Measurements from ENCODE around the gene PHYHIPL.

PHYHIPL gene

DNA sequence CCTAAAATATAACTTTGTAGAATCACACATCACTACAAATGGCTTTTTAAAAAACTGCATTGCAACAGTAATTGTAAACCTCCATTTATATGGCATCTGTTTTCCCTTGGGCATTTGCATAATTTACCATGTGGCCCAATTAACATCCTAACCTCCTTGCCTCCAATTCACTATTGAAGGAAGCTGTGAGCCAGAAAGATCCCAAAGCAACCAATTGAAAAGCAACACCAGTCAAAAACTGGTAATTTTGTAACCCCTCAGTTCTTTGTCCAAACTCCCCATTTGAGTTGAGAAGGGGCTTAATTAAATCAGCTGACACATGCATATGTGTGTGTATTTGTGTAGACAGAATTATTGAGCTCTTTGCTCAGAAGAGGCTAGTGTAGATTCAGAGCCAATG lies 95.6 kb downstream of the PHYHIPL start:
- Histone ChIP-seq H2BK120ac (ENCODE audit: low read depth, low read length) (no peak overlapping the region), H3K18ac (ENCODE audit: low read length) (no peak overlapping the region), H3K9ac (ENCODE audit: low read depth, low read length, poor library complexity) (no peak overlapping the region), H4K91ac (ENCODE audit: low read depth, low read length, poor library complexity) (no peak overlapping the region), H2BK5ac (ENCODE audit: low read length) (no peak overlapping the region), H3K27ac (replicated peaks; ENCODE audit: low read length) (no peak overlapping the region), H3K9me3 (replicated peaks in 1 of 2; ENCODE audit: control insufficient read depth in 2 of 2, insufficient read depth in 1 of 2, low read depth in 1 of 2, low read length in 2 of 2) (no peaks in the 10 kb centered on the region), H3K79me1 (ENCODE audit: low read depth, low read length) (no peaks in the 10 kb centered on the region), H2AK5ac (ENCODE audit: low read depth, low read length) (no peak overlapping the region), H4K8ac (ENCODE audit: low read depth, low read length) (no peak overlapping the region), H3K4me3 (ENCODE audit: low read length in 2 of 2) (no peak overlapping the region), H3K27me3 (ENCODE audit: control insufficient read depth in 3 of 3, insufficient read depth in 3 of 3, low read depth in 1 of 3, low read length in 3 of 3) (no peaks in the 10 kb centered on the region), H3K4me2 (ENCODE audit: insufficient read depth, low read length, poor library complexity, severe bottlenecking) (no peak overlapping the region), H3K23ac (ENCODE audit: low read depth, low read length, poor library complexity) (no peak overlapping the region), H2BK15ac (ENCODE audit: low read length) (no peak overlapping the region), H3K14ac (ENCODE audit: low read length) (no peak overlapping the region), H2BK12ac (ENCODE audit: low read length) (no peak overlapping the region), H3K4me1 (ENCODE audit: control insufficient read depth in 2 of 2, insufficient read depth in 1 of 2, low read depth in 1 of 2, low read length in 2 of 2) (peaks cover 0 to 4% of the 10 kb centered on the region in 2 donors), H3K36me3 (replicated peaks in 1 of 2; ENCODE audit: control insufficient read depth in 2 of 2, insufficient read depth in 2 of 2, low read length in 2 of 2) (no peaks in the 10 kb centered on the region), H2AFZ (ENCODE audit: low read length) (no peak overlapping the region), H3K4ac (ENCODE audit: low read length) (no peak overlapping the region)
- no peak for DNase-seq (ENCODE audit: low spot score)

- H3K9me3 ChIP-seq (replicated peaks in 1 of 2; ENCODE audit: control insufficient read depth in 2 of 2, insufficient read depth in 1 of 2, low read depth in 1 of 2, low read length in 2 of 2): no peaks in the 10 kb centered on the region
- no peak for DNase-seq (ENCODE audit: low spot score)
- H3K4ac ChIP-seq (ENCODE audit: low read length): no peak overlapping the region
- H2BK120ac ChIP-seq (ENCODE audit: low read depth, low read length): no peak overlapping the region
- no peak overlapping the region for H3K18ac ChIP-seq (ENCODE audit: low read length)
- no peak overlapping the region for H4K91ac ChIP-seq (ENCODE audit: low read depth, low read length, poor library complexity)
- no peak overlapping the region for H3K4me2 ChIP-seq (ENCODE audit: insufficient read depth, low read length, poor library complexity, severe bottlenecking)
- H3K36me3 ChIP-seq (replicated peaks in 1 of 2; ENCODE audit: control insufficient read depth in 2 of 2, insufficient read depth in 2 of 2, low read length in 2 of 2): no peaks in the 10 kb centered on the region
- no peak overlapping the region for H3K23ac ChIP-seq (ENCODE audit: low read depth, low read length, poor library complexity)
- no peak overlapping the region for H4K8ac ChIP-seq (ENCODE audit: low read depth, low read length)
- H3K14ac ChIP-seq (ENCODE audit: low read length): no peak overlapping the region
- no peak overlapping the region for H3K27ac ChIP-seq (replicated peaks; ENCODE audit: low read length)
- no peaks in the 10 kb centered on the region for H3K79me1 ChIP-seq (ENCODE audit: low read depth, low read length)
- no peak overlapping the region for H2BK12ac ChIP-seq (ENCODE audit: low read length)
- H3K4me3 ChIP-seq (ENCODE audit: low read length in 2 of 2): no peak overlapping the region
- H2AFZ ChIP-seq (ENCODE audit: low read length): no peak overlapping the region
- H2AK5ac ChIP-seq (ENCODE audit: low read depth, low read length): no peak overlapping the region
- no peak overlapping the region for H2BK15ac ChIP-seq (ENCODE audit: low read length)
- H3K9ac ChIP-seq (ENCODE audit: low read depth, low read length, poor library complexity): no peak overlapping the region
- H2BK5ac ChIP-seq (ENCODE audit: low read length): no peak overlapping the region
- no CpG with 5 or more reads among the region's 1 CpG for WGBS, 2 donors (ENCODE audit: extremely low coverage in 2 of 2, insufficient read length in 2 of 2, insufficient replicate concordance in 1 of 2)
- H3K27me3 ChIP-seq (ENCODE audit: control insufficient read depth in 3 of 3, insufficient read depth in 3 of 3, low read depth in 1 of 3, low read length in 3 of 3): no peaks in the 10 kb centered on the region
- H3K4me1 ChIP-seq (ENCODE audit: control insufficient read depth in 2 of 2, insufficient read depth in 1 of 2, low read depth in 1 of 2, low read length in 2 of 2): peaks cover 0 to 4% of the 10 kb centered on the region in 2 donors
These were observed 97.0 kb downstream of the PHYHIPL start for GRCh38 chr10:59273445-59273844.

DNA sequence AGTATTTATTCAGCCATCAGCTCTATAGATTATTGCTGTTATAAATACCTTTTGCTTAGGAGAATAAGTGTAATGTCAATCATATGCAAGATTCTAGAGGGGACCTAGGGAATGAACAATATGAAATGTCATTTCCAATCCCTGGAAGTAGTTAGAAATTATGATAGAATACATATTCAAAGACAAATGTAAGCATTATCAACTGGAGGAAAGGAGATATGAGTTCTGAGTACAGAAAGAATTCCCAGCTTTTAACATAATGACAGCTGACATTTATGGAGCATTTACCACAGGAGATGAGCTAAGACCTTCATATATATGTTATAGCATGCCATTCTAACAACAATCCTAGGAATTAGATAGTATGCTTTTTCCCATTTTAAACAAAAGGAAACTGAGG lies 99.7 kb downstream of the PHYHIPL start:
- no peaks in the 10 kb centered on the region for H3K79me1 ChIP-seq (ENCODE audit: low read depth, low read length)
- H3K27ac ChIP-seq (replicated peaks; ENCODE audit: low read length): no peak overlapping the region
- no peak overlapping the region for H3K4ac ChIP-seq (ENCODE audit: low read length)
- no peak overlapping the region for H4K91ac ChIP-seq (ENCODE audit: low read depth, low read length, poor library complexity)
- H2BK120ac ChIP-seq (ENCODE audit: low read depth, low read length): no peak overlapping the region
- H2BK5ac ChIP-seq (ENCODE audit: low read length): no peak overlapping the region
- no peak overlapping the region for H2BK12ac ChIP-seq (ENCODE audit: low read length)
- H3K4me2 ChIP-seq (ENCODE audit: insufficient read depth, low read length, poor library complexity, severe bottlenecking): no peak overlapping the region
- no peak overlapping the region for H2AK5ac ChIP-seq (ENCODE audit: low read depth, low read length)
- no peak overlapping the region for H3K9ac ChIP-seq (ENCODE audit: low read depth, low read length, poor library complexity)
- no peaks in the 10 kb centered on the region for H3K9me3 ChIP-seq (replicated peaks in 1 of 2; ENCODE audit: control insufficient read depth in 2 of 2, insufficient read depth in 1 of 2, low read depth in 1 of 2, low read length in 2 of 2)
- H3K27me3 ChIP-seq (ENCODE audit: control insufficient read depth in 3 of 3, insufficient read depth in 3 of 3, low read depth in 1 of 3, low read length in 3 of 3): no peaks in the 10 kb centered on the region
- H2BK15ac ChIP-seq (ENCODE audit: low read length): no peak overlapping the region
- no peak for DNase-seq (ENCODE audit: low spot score)
- no peak overlapping the region for H3K4me3 ChIP-seq (ENCODE audit: low read length in 2 of 2)
- H4K8ac ChIP-seq (ENCODE audit: low read depth, low read length): no peak overlapping the region
- H3K4me1 ChIP-seq (ENCODE audit: control insufficient read depth in 2 of 2, insufficient read depth in 1 of 2, low read depth in 1 of 2, low read length in 2 of 2): peaks cover 0 to 4% of the 10 kb centered on the region in 2 donors
- H3K14ac ChIP-seq (ENCODE audit: low read length): no peak overlapping the region
- H3K23ac ChIP-seq (ENCODE audit: low read depth, low read length, poor library complexity): no peak overlapping the region
- H3K18ac ChIP-seq (ENCODE audit: low read length): no peak overlapping the region
- H2AFZ ChIP-seq (ENCODE audit: low read length): no peak overlapping the region
- no peaks in the 10 kb centered on the region for H3K36me3 ChIP-seq (replicated peaks in 1 of 2; ENCODE audit: control insufficient read depth in 2 of 2, insufficient read depth in 2 of 2, low read length in 2 of 2)

DNA sequence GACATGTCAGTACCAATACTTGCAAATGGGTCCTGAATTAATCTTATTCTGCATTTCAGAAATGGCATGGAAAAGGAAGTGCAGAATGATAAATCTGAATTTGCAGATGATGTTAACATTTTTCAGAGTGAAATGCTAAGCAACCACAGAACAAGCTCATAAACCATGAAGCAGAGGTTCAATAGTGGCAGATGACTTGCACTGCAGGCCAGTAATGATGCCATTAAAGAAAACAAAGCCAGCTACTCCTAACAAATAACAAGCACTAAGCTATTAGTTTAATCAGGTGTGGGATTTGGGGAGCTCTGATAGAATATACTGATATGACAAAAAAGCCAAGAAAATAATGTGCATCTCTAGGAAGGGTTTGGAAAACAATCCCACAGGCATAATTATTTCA lies 100.5 kb downstream of the PHYHIPL start:
- H3K79me1 ChIP-seq (ENCODE audit: low read depth, low read length): no peaks in the 10 kb centered on the region
- no peak overlapping the region for H3K14ac ChIP-seq (ENCODE audit: low read length)
- no peak overlapping the region for H3K18ac ChIP-seq (ENCODE audit: low read length)
- no peak overlapping the region for H2BK12ac ChIP-seq (ENCODE audit: low read length)
- H2BK5ac ChIP-seq (ENCODE audit: low read length): no peak overlapping the region
- H2BK120ac ChIP-seq (ENCODE audit: low read depth, low read length): no peak overlapping the region
- no peaks in the 10 kb centered on the region for H3K9me3 ChIP-seq (replicated peaks in 1 of 2; ENCODE audit: control insufficient read depth in 2 of 2, insufficient read depth in 1 of 2, low read depth in 1 of 2, low read length in 2 of 2)
- H2AK5ac ChIP-seq (ENCODE audit: low read depth, low read length): no peak overlapping the region
- no peak overlapping the region for H3K4me3 ChIP-seq (ENCODE audit: low read length in 2 of 2)
- no peak overlapping the region for H3K4me2 ChIP-seq (ENCODE audit: insufficient read depth, low read length, poor library complexity, severe bottlenecking)
- DNase-seq (ENCODE audit: low spot score): no peak
- no peak overlapping the region for H4K91ac ChIP-seq (ENCODE audit: low read depth, low read length, poor library complexity)
- H3K27me3 ChIP-seq (ENCODE audit: control insufficient read depth in 3 of 3, insufficient read depth in 3 of 3, low read depth in 1 of 3, low read length in 3 of 3): no peaks in the 10 kb centered on the region
- H2BK15ac ChIP-seq (ENCODE audit: low read length): no peak overlapping the region
- no peak overlapping the region for H3K9ac ChIP-seq (ENCODE audit: low read depth, low read length, poor library complexity)
- peaks cover 0 to 3% of the 10 kb centered on the region in 2 donors for H3K4me1 ChIP-seq (ENCODE audit: control insufficient read depth in 2 of 2, insufficient read depth in 1 of 2, low read depth in 1 of 2, low read length in 2 of 2)
- no peak overlapping the region for H4K8ac ChIP-seq (ENCODE audit: low read depth, low read length)
- no peak overlapping the region for H3K4ac ChIP-seq (ENCODE audit: low read length)
- no peaks in the 10 kb centered on the region for H3K36me3 ChIP-seq (replicated peaks in 1 of 2; ENCODE audit: control insufficient read depth in 2 of 2, insufficient read depth in 2 of 2, low read length in 2 of 2)
- no peak overlapping the region for H3K27ac ChIP-seq (replicated peaks; ENCODE audit: low read length)
- H2AFZ ChIP-seq (ENCODE audit: low read length): no peak overlapping the region
- no peak overlapping the region for H3K23ac ChIP-seq (ENCODE audit: low read depth, low read length, poor library complexity)
